Trophoblast cell (in vitro differentiated cells and primary cell): ENCODE results near the gene PPP2R2C.

ENCODE experiments used
- DNase-seq, 2 donors: peaks; one replicate each; pipeline ENCODE4 v3.0.0-alpha.2; 2016
- H2AFZ ChIP-seq: 2 replicates; pipeline ENCODE4 v1.6.1; 2013; ENCODE audit warnings: low read length, moderate library complexity, mild to moderate bottlenecking; ENCODE audit not compliant: insufficient read depth, poor library complexity
- H2AK5ac ChIP-seq: 2 replicates; pipeline ENCODE4 v1.6.1; 2013; ENCODE audit warnings: mild to moderate bottlenecking, low read length
- H2BK120ac ChIP-seq: 2 replicates; pipeline ENCODE4 v1.6.1; 2013; ENCODE audit warnings: low read length, mild to moderate bottlenecking, moderate library complexity; ENCODE audit not compliant: insufficient read depth, poor library complexity
- H2BK12ac ChIP-seq: 2 replicates; pipeline ENCODE4 v1.6.1; 2013; ENCODE audit warnings: mild to moderate bottlenecking, low read length, moderate library complexity
- H2BK5ac ChIP-seq: 2 replicates; pipeline ENCODE4 v1.6.1; 2013; ENCODE audit warnings: low read length, low read depth, moderate library complexity, mild to moderate bottlenecking; ENCODE audit not compliant: poor library complexity
- H3K14ac ChIP-seq: 2 replicates; pipeline ENCODE4 v1.6.1; 2013; ENCODE audit warnings: mild to moderate bottlenecking, low read length
- H3K18ac ChIP-seq: 2 replicates; pipeline ENCODE4 v1.6.1; 2013; ENCODE audit warnings: mild to moderate bottlenecking, low read length
- H3K23ac ChIP-seq: 2 replicates; pipeline ENCODE4 v1.6.1; 2013; ENCODE audit warnings: low read length
- H3K27ac ChIP-seq: 2 replicates; pipeline ENCODE4 v1.5.1; 2013; ENCODE audit warnings: low read depth, mild to moderate bottlenecking, inconsistent platforms, low read length, moderate library complexity
- H3K27me3 ChIP-seq: 2 replicates; pipeline ENCODE4 v1.6.1; 2013; ENCODE audit warnings: inconsistent platforms, mild to moderate bottlenecking, low read length, moderate library complexity; ENCODE audit not compliant: insufficient read depth
- H3K36me3 ChIP-seq, 2 experiments: 1 replicate in 1 of 2; 2 replicates in 1 of 2; pipeline ENCODE4 v1.6.1; 2013; ENCODE audit warnings: low read length in 2 of 2, mild to moderate bottlenecking in 2 of 2, moderate library complexity in 1 of 2; ENCODE audit not compliant: insufficient read depth in 2 of 2, control insufficient read depth in 1 of 2
- H3K4ac ChIP-seq: 2 replicates; pipeline ENCODE4 v1.6.1; 2013; ENCODE audit warnings: low read depth, mild to moderate bottlenecking, low read length, moderate library complexity
- H3K4me1 ChIP-seq, 2 experiments: 1 replicate in 1 of 2; 2 replicates in 1 of 2; pipeline ENCODE4 v1.6.1; 2013; ENCODE audit warnings: low read length in 2 of 2, mild to moderate bottlenecking in 2 of 2, moderate library complexity in 1 of 2; ENCODE audit not compliant: insufficient read depth in 2 of 2, control insufficient read depth in 1 of 2
- H3K4me2 ChIP-seq: 2 replicates; pipeline ENCODE4 v1.6.1; 2013; ENCODE audit warnings: inconsistent platforms, mild to moderate bottlenecking, low read length, moderate library complexity
- H3K4me3 ChIP-seq: 2 replicates; pipeline ENCODE4 v1.5.1; 2013; ENCODE audit warnings: mild to moderate bottlenecking, low read depth, low read length, inconsistent platforms
- H3K79me1 ChIP-seq: one replicate; pipeline ENCODE4 v1.6.1; 2013; ENCODE audit warnings: low read length
- H3K79me2 ChIP-seq: 2 replicates; pipeline ENCODE4 v1.6.1; 2013; ENCODE audit warnings: low read length, mild to moderate bottlenecking; ENCODE audit not compliant: control insufficient read depth, insufficient read depth, poor library complexity
- H3K9ac ChIP-seq: 2 replicates; pipeline ENCODE4 v1.6.1; 2013; ENCODE audit warnings: mild to moderate bottlenecking, low read length
- H3K9me3 ChIP-seq: 2 replicates; pipeline ENCODE4 v1.6.1; 2013; ENCODE audit warnings: low read depth, mild to moderate bottlenecking, control low read depth, inconsistent platforms, low read length; ENCODE audit not compliant: insufficient read depth
- H4K12ac ChIP-seq: 2 replicates; pipeline ENCODE4 v1.6.1; 2013; ENCODE audit warnings: low read depth, mild to moderate bottlenecking, low read length, moderate library complexity
- H4K8ac ChIP-seq: 2 replicates; pipeline ENCODE4 v1.6.1; 2013; ENCODE audit warnings: low read depth, mild to moderate bottlenecking, low read length, moderate library complexity
- H4K91ac ChIP-seq: one replicate; pipeline ENCODE4 v1.6.1; 2013; ENCODE audit warnings: low read depth, mild to moderate bottlenecking, low read length, moderate library complexity
- WGBS: extraction: QIAGEN DNeasy Blood & Tissue Kit; methylation state at CpG from one replicate; pipeline ENCODE4 v1.1.7; 2013; ENCODE audit warnings: missing lambda C conversion rate; ENCODE audit not compliant: insufficient read length, insufficient coverage; ENCODE audit errors: extremely low coverage; 5-methylcytosine and 5-hydroxymethylcytosine counted together

PPP2R2C gene

DNA sequence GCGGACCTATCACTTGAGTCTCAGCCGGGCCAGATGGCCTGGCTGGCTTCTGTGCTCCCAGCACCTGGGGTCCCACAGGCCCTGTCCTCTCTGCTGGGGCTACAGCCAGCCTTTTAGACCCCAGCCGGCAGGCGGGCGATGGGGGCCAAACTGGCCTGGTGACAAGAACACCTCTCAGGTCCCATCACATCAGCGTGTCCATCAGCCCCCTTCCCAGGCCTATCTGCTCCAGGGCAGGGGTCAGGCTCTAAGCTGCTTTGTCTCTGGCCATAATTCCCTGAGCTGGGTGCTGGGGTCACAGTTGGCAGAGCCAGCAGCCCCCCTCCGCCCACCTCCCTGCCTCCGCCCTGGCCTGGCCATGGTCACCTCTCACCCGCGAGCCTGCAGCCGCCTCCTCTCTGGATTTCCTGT, 77.7 kb downstream of the PPP2R2C start:
- no peak overlapping the region for H4K91ac ChIP-seq
- no peak overlapping the region for H3K23ac ChIP-seq
- H3K9ac ChIP-seq, result no peak overlapping the region
- H3K79me2 ChIP-seq, result no peaks in the 10 kb centered on the region
- no peak overlapping the region for H2AFZ ChIP-seq
- no peak overlapping the region for H3K4me3 ChIP-seq
- H3K4me1 ChIP-seq, result no peaks in the 10 kb centered on the region
- H3K18ac ChIP-seq, result no peak overlapping the region
- H2AK5ac ChIP-seq, result no peak overlapping the region
- no peak overlapping the region for H3K14ac ChIP-seq
- no peak overlapping the region for H2BK120ac ChIP-seq
- no peak overlapping the region for H3K4me2 ChIP-seq
- no peak overlapping the region for H3K27ac ChIP-seq
- H3K79me1 ChIP-seq, result no peaks in the 10 kb centered on the region
- H3K9me3 ChIP-seq, result no peaks in the 10 kb centered on the region
- no peak overlapping the region for H3K4ac ChIP-seq
- H3K27me3 ChIP-seq, result no peaks in the 10 kb centered on the region
- DNase-seq, result no peak
- no peak overlapping the region for H2BK12ac ChIP-seq
- no CpG with 5 or more reads among the region's 11 CpGs for WGBS
- no peaks in the 10 kb centered on the region for H3K36me3 ChIP-seq
- H4K12ac ChIP-seq, result no peak overlapping the region
- H4K8ac ChIP-seq, result no peak overlapping the region
- H2BK5ac ChIP-seq, result no peak overlapping the region

DNA sequence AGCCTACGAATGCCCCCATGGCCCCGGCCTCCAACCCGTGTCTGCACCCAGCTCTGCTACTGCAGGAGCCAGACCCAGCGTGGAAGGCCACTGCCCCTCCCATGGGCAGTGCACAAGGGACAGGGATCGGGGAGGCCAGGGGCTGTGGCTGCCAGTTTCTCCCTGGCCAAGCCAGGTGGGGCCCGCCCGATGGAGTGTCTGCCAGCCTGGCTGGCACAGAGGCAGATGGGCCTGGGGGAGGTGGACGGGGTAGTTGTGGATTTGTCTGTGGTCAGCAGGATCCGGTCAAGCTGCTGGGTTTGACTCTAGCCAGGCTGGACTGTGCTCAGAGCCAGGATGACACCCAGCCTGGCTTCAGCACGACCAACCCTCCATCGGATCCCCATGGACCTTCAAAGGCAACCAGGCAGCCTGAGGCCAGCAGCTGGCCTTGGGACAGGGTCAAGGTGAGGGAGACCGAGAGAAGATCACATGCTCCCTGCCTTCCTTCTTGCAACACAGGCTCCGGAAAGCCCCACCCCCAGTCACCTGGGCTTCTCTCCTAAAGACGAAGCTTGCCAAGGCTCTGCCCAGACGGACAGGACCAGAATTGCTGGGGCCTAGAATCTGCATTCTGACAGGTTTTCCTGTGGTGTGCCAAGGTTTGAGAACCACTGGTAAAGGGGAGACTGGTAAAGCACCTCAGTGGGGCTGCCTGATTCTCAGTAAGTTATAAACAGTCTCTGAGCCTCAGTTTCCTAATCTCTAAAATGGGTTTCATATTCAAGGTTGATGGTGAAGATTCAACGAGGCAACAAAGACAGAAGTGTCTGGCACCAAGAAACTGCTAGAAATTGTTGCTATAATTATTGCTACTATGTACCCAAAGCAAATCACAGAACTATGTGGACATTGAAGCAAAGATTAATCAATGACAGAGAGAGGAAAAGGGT, 78.6 kb downstream of the PPP2R2C start:
- H2BK5ac ChIP-seq, result no peak overlapping the region
- no peak overlapping the region for H3K4ac ChIP-seq
- no peak for DNase-seq
- H3K18ac ChIP-seq, result no peak overlapping the region
- H2AK5ac ChIP-seq, result no peak overlapping the region
- H3K14ac ChIP-seq, result no peak overlapping the region
- no peak overlapping the region for H4K8ac ChIP-seq
- no peaks in the 10 kb centered on the region for H3K9me3 ChIP-seq
- WGBS, result no CpG with 5 or more reads among the region's 16 CpGs
- no peak overlapping the region for H3K9ac ChIP-seq
- H3K23ac ChIP-seq, result no peak overlapping the region
- no peaks in the 10 kb centered on the region for H3K27me3 ChIP-seq
- H3K4me1 ChIP-seq, result no peaks in the 10 kb centered on the region
- H3K36me3 ChIP-seq, result no peaks in the 10 kb centered on the region
- H2BK120ac ChIP-seq, result no peak overlapping the region
- H4K12ac ChIP-seq, result no peak overlapping the region
- H3K27ac ChIP-seq, result no peak overlapping the region
- H2BK12ac ChIP-seq, result no peak overlapping the region
- no peaks in the 10 kb centered on the region for H3K79me1 ChIP-seq
- no peak overlapping the region for H4K91ac ChIP-seq
- H2AFZ ChIP-seq, result no peak overlapping the region
- H3K79me2 ChIP-seq, result no peaks in the 10 kb centered on the region
- no peak overlapping the region for H3K4me2 ChIP-seq
- H3K4me3 ChIP-seq, result no peak overlapping the region

DNA sequence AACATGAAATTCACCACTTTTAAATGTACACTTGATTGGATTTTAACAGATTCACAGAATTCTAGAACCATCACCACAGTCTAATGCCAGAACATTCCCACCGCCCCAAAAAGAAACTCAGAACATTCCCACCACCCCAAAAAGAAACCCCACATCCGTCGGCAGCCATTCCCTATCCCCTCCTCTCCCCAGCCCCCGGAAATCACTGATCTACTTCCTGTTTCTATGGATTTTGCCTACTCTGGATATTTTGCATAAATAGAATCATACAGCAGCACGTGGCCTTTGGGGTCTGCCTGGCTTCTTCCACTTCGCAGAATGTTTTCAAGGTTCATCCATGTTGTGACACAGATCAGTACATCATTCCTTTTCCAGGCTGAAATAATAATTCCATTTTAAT, 79.3 kb downstream of the PPP2R2C start:
- Histone ChIP-seq H3K18ac (no peak overlapping the region), H3K27ac (no peak overlapping the region), H3K4ac (no peak overlapping the region), H2BK120ac (no peak overlapping the region), H3K4me1 (no peaks in the 10 kb centered on the region), H3K23ac (no peak overlapping the region), H3K4me3 (no peak overlapping the region), H2BK12ac (no peak overlapping the region), H4K12ac (no peak overlapping the region), H3K79me1 (no peaks in the 10 kb centered on the region), H2AFZ (no peak overlapping the region), H3K4me2 (no peak overlapping the region), H2AK5ac (no peak overlapping the region), H3K27me3 (no peaks in the 10 kb centered on the region), H3K9me3 (no peaks in the 10 kb centered on the region), H4K91ac (no peak overlapping the region), H3K79me2 (no peaks in the 10 kb centered on the region), H3K9ac (no peak overlapping the region), H3K36me3 (no peaks in the 10 kb centered on the region), H3K14ac (no peak overlapping the region), H4K8ac (no peak overlapping the region), H2BK5ac (no peak overlapping the region)
- no peak for DNase-seq
- WGBS, result no CpG with 5 or more reads among the region's 6 CpGs

DNA sequence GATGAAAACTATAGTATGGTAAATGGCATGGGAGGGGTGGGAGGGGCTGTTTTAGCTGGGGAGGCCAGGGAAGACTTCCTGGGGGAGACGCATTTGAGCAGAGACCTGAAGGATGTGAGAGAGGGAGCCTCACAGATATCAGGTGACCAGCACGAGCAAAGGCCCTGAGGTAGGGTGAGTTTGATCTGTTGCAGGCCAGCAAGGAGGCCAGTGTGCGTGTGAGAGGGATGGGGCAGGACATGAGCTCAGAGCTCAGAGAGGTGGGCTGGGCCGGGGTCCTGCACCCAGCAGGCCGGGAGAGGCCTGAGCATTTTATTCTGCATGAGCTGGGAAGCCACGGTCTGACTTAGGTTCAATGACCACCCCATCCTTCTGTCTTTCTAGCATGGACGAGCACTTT, 80.0 kb downstream of the PPP2R2C start:
- Histone ChIP-seq H3K23ac (no peak overlapping the region), H3K79me2 (no peaks in the 10 kb centered on the region), H4K8ac (no peak overlapping the region), H3K9me3 (no peaks in the 10 kb centered on the region), H2BK12ac (no peak overlapping the region), H3K4ac (no peak overlapping the region), H4K12ac (no peak overlapping the region), H3K4me3 (no peak overlapping the region), H3K27ac (no peak overlapping the region), H3K4me1 (no peaks in the 10 kb centered on the region), H3K9ac (no peak overlapping the region), H3K4me2 (no peak overlapping the region), H3K18ac (no peak overlapping the region), H2BK5ac (no peak overlapping the region), H2AFZ (no peak overlapping the region), H4K91ac (no peak overlapping the region), H2BK120ac (no peak overlapping the region), H3K27me3 (no peaks in the 10 kb centered on the region), H3K79me1 (no peaks in the 10 kb centered on the region), H3K36me3 (no peaks in the 10 kb centered on the region), H2AK5ac (no peak overlapping the region), H3K14ac (no peak overlapping the region)
- DNase-seq, result no peak
- no CpG with 5 or more reads among the region's 7 CpGs for WGBS
